Duodenal mucosa (tissue), 2 donors: ENCODE measurements around the gene HIBADH.

Experiments used
- H3K27ac ChIP-seq: one replicate; pipeline ENCODE4 v1.7.0; 2013; ENCODE audit warnings: low read depth, low read length
- H3K27me3 ChIP-seq, 2 donors: one replicate each; pipeline ENCODE4 v1.7.0; 2013; ENCODE audit warnings: low read length in 2 of 2, control low read depth in 1 of 2; ENCODE audit not compliant: insufficient read depth in 2 of 2, control insufficient read depth in 1 of 2
- H3K36me3 ChIP-seq, 2 donors: one replicate each; pipeline ENCODE4 v1.7.0; 2013; ENCODE audit warnings: low read length in 2 of 2, control low read depth in 1 of 2; ENCODE audit not compliant: insufficient read depth in 2 of 2, control insufficient read depth in 1 of 2
- H3K4me1 ChIP-seq, 2 donors: one replicate each; pipeline ENCODE4 v1.7.0; 2013; ENCODE audit warnings: low read length in 2 of 2, control low read depth in 1 of 2; ENCODE audit not compliant: insufficient read depth in 2 of 2, control insufficient read depth in 1 of 2
- H3K4me3 ChIP-seq, 2 donors: one replicate each; pipeline ENCODE4 v1.7.0; 2013; ENCODE audit warnings: low read length in 2 of 2, low read depth in 1 of 2
- H3K9ac ChIP-seq, 2 donors: one replicate each; pipeline ENCODE4 v1.7.0; 2013; ENCODE audit warnings: low read length in 2 of 2, low read depth in 1 of 2
- H3K9me3 ChIP-seq, 2 donors: one replicate each; pipeline ENCODE4 v1.7.0; 2013; ENCODE audit warnings: low read length in 2 of 2, control low read depth in 1 of 2; ENCODE audit not compliant: control insufficient read depth in 1 of 2

The HIBADH gene

GRCh38 chr7:27569106-27569505 lies 93.6 kb downstream of the HIBADH start:
- Histone ChIP-seq H3K27ac (no peak overlapping the region), H3K4me1 (no peaks in the 10 kb centered on the region), H3K27me3 (no peaks in the 10 kb centered on the region), H3K36me3 (no peaks in the 10 kb centered on the region), H3K4me3 (no peak overlapping the region), H3K9me3 (peaks cover 0 to 6% of the 10 kb centered on the region in 2 donors), H3K9ac (no peak overlapping the region)

DNA sequence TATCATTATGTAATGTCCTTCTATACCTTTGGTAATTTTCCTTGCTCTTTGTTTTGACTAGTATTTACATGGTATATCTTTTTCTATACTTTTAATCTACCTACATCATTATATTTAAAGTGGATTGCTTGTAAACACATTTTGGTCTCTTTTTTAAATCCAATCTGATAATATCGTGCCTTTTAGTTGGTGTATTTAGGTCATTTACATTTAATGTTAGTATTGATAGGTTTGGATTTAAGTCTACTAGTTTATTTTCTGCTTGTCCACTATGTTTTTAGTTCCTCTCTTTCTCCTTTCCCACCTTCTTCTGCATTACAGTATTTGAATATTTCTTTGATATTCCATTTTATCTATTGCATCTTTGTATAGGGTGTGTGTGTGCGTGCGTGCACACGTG lies 95.4 kb downstream of the HIBADH start:
- Histone ChIP-seq H3K4me3 (no peak overlapping the region), H3K36me3 (no peaks in the 10 kb centered on the region), H3K4me1 (no peaks in the 10 kb centered on the region), H3K27me3 (no peaks in the 10 kb centered on the region), H3K9me3 (peaks cover 0 to 6% of the 10 kb centered on the region in 2 donors), H3K9ac (no peak overlapping the region), H3K27ac (no peak overlapping the region)

- Histone ChIP-seq H3K27me3 (no peaks in the 10 kb centered on the region), H3K4me1 (no peaks in the 10 kb centered on the region), H3K27ac (no peak overlapping the region), H3K9me3 (peaks cover 0 to 6% of the 10 kb centered on the region in 2 donors), H3K4me3 (no peak overlapping the region), H3K36me3 (no peaks in the 10 kb centered on the region), H3K9ac (no peak overlapping the region)
Measured at GRCh38 chr7:27564881-27565482, 97.7 kb downstream of the HIBADH start.

GRCh38 chr7:27560706-27561235 lies 101.9 kb downstream of the HIBADH start:
- no peak overlapping the region for H3K4me3 ChIP-seq
- H3K27ac ChIP-seq, result no peak overlapping the region
- peaks cover 0 to 6% of the 10 kb centered on the region in 2 donors for H3K9me3 ChIP-seq
- H3K9ac ChIP-seq, result no peak overlapping the region
- H3K36me3 ChIP-seq, result no peaks in the 10 kb centered on the region
- no peaks in the 10 kb centered on the region for H3K4me1 ChIP-seq
- H3K27me3 ChIP-seq, result no peaks in the 10 kb centered on the region

DNA sequence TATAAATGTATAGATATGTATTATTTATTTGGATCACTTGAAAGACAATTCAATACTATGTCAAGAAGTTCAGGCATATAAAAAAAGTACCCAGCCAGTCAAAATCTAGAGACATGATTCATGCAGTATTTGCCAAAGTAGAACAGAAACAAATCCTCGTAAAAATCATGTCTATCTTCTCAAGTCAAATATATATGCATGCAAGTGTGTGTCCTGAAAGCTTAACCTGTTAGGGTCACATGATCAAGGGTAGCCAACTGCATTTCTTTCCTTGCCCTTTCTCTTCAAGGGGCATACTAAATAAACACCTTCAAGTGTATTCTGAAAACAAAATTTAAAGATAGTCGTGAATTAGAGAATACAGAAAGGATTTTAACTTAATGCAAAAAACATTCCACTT lies 107.0 kb downstream of the HIBADH start:
- no peak overlapping the region for H3K27ac ChIP-seq
- no peak overlapping the region for H3K4me3 ChIP-seq
- no peaks in the 10 kb centered on the region for H3K9me3 ChIP-seq
- no peaks in the 10 kb centered on the region for H3K27me3 ChIP-seq
- H3K4me1 ChIP-seq, result no peaks in the 10 kb centered on the region
- H3K9ac ChIP-seq, result no peak overlapping the region
- H3K36me3 ChIP-seq, result no peaks in the 10 kb centered on the region

DNA sequence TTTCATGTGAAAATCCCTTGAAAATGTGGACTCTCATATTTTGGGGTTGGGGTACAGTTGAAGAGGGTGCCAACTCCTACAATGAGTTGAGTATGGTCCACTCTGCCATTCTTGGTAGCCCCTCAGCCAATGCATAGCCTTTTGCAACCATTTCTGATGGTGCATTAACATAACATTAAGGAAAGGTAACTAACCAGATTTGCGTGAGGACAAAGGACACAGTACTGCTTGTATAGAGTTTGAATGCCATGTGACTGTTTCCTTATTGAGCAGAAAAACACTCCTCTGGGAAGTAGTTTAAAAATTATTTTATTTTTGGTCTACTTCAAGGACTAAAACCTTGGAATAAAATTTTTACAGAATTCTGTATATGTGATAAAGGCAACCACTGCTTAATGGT lies 107.9 kb downstream of the HIBADH start:
- H3K9me3 ChIP-seq, result no peaks in the 10 kb centered on the region
- H3K9ac ChIP-seq, result no peak overlapping the region
- H3K36me3 ChIP-seq, result no peaks in the 10 kb centered on the region
- H3K27me3 ChIP-seq, result no peaks in the 10 kb centered on the region
- no peak overlapping the region for H3K4me3 ChIP-seq
- H3K27ac ChIP-seq, result no peak overlapping the region
- H3K4me1 ChIP-seq, result no peaks in the 10 kb centered on the region

DNA sequence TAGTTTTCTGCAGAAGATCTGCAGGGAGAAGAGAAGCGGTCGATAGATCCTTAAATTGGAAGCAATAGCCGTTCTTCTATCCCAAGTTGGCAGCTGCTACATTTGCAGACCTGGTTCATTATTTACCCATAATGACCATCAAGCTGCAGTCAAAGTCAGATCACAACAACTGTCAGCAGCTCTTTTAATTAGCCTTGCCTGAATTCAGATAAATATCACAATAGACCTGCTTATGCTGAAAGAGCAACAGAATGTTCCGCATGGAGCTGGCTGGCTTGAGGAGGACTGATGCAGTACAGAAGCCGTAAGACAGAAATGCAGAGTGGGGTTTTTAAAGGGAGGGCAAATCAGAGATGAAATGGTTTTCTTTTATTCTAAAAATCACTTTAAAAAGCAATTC lies 109.4 kb downstream of the HIBADH start:
- Histone ChIP-seq H3K9me3 (no peaks in the 10 kb centered on the region), H3K4me3 (no peak overlapping the region), H3K36me3 (no peaks in the 10 kb centered on the region), H3K4me1 (no peaks in the 10 kb centered on the region), H3K27me3 (no peaks in the 10 kb centered on the region), H3K9ac (no peak overlapping the region), H3K27ac (no peak overlapping the region)

DNA sequence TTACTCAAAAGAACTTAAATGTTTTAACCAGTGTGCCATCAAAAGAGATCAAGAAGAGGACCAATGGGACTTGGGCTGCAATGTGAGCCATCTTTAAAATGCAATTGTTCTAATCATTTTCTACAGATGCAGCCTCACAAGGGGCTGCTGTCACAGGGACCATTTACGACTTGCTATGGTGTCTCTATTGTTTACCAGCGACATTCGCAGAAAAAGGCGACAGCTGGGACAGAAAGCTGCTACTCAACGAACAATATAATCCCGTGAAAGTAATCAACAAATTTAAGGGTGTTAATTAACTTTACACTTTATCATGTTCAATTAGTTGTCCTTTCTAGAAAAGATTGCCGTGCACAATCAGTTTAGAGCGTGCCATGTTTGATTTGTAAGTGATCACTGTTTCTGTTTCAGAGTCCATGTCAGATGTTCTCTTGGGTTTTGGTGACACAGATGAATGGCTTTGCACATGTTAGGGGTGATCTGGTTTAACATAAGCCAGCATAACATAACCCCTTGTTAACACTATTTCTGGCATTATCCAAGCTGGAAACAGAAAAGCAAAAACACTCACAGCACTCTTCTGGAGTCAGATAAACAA lies 110.8 kb downstream of the HIBADH start:
- H3K9ac ChIP-seq, result no peak overlapping the region
- H3K27me3 ChIP-seq, result no peaks in the 10 kb centered on the region

GRCh38 chr7:27549606-27550005 lies 113.1 kb downstream of the HIBADH start:
- no peaks in the 10 kb centered on the region for H3K27me3 ChIP-seq
- H3K4me1 ChIP-seq, result no peaks in the 10 kb centered on the region
- no peaks in the 10 kb centered on the region for H3K36me3 ChIP-seq
- H3K4me3 ChIP-seq, result no peak overlapping the region
- no peak overlapping the region for H3K27ac ChIP-seq
- H3K9ac ChIP-seq, result no peak overlapping the region
- no peaks in the 10 kb centered on the region for H3K9me3 ChIP-seq

More for the DNA sequence above, 110.8 kb downstream of the HIBADH start:
- no peaks in the 10 kb centered on the region for H3K9me3 ChIP-seq
- no peak overlapping the region for H3K27ac ChIP-seq
- H3K36me3 ChIP-seq, result no peaks in the 10 kb centered on the region
- no peak overlapping the region for H3K4me3 ChIP-seq
- H3K4me1 ChIP-seq, result no peaks in the 10 kb centered on the region

DNA sequence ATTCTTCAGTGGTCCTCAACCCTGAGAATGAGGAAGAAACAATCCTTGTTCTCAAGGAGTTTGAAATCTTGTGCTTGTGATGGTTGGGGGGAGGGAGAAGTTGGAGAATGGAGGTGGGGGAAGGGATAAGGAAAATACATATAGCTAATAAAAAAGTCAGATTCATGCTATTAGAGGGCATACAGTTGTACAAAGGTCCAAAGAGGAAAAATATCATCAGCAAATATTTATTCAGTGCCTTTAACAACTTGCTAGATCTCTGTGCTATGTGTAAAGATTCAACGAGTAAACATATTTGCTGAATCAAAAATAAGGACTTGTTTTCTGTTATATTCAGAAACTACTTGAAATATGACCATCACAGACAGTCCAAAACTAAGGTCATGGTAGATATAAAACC lies 114.4 kb downstream of the HIBADH start:
- Histone ChIP-seq H3K27me3 (no peaks in the 10 kb centered on the region), H3K9me3 (no peaks in the 10 kb centered on the region), H3K27ac (no peak overlapping the region), H3K4me3 (no peak overlapping the region), H3K9ac (no peak overlapping the region), H3K36me3 (no peaks in the 10 kb centered on the region), H3K4me1 (no peaks in the 10 kb centered on the region)
